ENCODE measurements around the gene MARK1.

DNA sequence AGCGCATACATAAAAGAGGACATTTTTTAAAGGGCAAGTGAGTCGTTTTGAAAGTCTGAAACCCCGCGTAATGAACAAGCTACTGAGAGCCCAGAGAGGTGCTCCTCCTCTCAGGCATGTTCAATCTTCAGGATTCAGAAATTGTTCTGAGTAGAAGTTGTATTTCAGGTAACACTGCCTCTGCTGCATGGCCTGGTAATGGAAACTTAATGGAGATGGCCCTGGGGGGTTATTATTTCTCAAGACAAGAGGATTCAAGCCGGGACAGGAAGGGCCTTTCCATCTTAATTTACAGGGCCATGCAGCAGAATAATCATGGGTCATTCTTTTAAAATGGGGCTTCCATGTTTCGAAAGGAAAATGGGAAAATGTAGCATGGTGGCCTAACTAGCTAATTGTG lies 42.1 kb upstream of the MARK1 start:
- TF ChIP-seq, protein P1, sequence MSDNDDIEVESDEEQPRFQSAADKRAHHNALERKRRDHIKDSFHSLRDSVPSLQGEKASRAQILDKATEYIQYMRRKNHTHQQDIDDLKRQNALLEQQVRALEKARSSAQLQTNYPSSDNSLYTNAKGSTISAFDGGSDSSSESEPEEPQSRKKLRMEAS (IDR thresholded peaks at IDR 0.05) = no peak
- TF ChIP-seq EP300 (IDR thresholded peaks at IDR 0.05; ENCODE audit: borderline replicate concordance) (no peak), RAD21 (IDR thresholded peaks at IDR 0.05; ENCODE audit: low read depth) (no peak), CREB1 (IDR thresholded peaks at IDR 0.05; ENCODE audit: low read depth) (no peak), TEAD4 (IDR thresholded peaks at IDR 0.05) (no peak), FOXM1 (IDR thresholded peaks at IDR 0.05; ENCODE audit: borderline replicate concordance, low read depth) (no peak), NFIC (IDR thresholded peaks at IDR 0.05) (no peak)

Measured in Ishikawa (cell line).